WI38 (cell line): ENCODE measurements around the gene NF1.
"Not testable (repeated sequence)": the region's sequence is repeated elsewhere in the genome, so short reads cannot be mapped to it uniquely, and the experiment has no call there.

ENCODE experiments used
- H3K4me3 ChIP-seq: 2 replicates; pipeline ENCODE4 v1.5.1; 2011; ENCODE audit warnings: low read depth, mild to moderate bottlenecking, control low read depth, low read length
- TF ChIP-seq, protein P1 (sequence below): IDR thresholded peaks from 2 replicates; pipeline ENCODE4 v1.5.1; 2012; ENCODE audit warnings: low read depth, mild to moderate bottlenecking, control low read depth, low read length

NF1 gene

DNA sequence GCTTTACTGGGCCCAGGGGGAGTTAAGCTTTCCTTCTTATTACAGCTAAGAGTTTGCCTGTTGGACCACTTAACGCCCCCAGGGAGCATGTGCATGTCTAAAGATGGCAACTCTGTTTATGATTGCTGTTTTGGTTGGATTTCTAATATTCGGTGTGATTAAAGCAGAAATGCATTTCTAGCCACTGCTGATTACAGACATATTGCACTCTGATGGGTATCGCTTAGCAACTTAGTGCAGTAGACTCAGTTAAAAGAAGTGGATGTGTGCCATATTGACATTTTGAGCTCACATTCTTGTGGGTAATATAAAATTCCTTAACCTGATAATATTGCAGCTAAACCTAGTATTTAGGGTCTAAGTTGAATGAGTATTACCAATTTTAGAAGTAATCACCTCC, 4.2 kb downstream of the NF1 start:
- TF ChIP-seq, protein P1, sequence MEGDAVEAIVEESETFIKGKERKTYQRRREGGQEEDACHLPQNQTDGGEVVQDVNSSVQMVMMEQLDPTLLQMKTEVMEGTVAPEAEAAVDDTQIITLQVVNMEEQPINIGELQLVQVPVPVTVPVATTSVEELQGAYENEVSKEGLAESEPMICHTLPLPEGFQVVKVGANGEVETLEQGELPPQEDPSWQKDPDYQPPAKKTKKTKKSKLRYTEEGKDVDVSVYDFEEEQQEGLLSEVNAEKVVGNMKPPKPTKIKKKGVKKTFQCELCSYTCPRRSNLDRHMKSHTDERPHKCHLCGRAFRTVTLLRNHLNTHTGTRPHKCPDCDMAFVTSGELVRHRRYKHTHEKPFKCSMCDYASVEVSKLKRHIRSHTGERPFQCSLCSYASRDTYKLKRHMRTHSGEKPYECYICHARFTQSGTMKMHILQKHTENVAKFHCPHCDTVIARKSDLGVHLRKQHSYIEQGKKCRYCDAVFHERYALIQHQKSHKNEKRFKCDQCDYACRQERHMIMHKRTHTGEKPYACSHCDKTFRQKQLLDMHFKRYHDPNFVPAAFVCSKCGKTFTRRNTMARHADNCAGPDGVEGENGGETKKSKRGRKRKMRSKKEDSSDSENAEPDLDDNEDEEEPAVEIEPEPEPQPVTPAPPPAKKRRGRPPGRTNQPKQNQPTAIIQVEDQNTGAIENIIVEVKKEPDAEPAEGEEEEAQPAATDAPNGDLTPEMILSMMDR = no peak
- no peak overlapping the region for H3K4me3 ChIP-seq

DNA sequence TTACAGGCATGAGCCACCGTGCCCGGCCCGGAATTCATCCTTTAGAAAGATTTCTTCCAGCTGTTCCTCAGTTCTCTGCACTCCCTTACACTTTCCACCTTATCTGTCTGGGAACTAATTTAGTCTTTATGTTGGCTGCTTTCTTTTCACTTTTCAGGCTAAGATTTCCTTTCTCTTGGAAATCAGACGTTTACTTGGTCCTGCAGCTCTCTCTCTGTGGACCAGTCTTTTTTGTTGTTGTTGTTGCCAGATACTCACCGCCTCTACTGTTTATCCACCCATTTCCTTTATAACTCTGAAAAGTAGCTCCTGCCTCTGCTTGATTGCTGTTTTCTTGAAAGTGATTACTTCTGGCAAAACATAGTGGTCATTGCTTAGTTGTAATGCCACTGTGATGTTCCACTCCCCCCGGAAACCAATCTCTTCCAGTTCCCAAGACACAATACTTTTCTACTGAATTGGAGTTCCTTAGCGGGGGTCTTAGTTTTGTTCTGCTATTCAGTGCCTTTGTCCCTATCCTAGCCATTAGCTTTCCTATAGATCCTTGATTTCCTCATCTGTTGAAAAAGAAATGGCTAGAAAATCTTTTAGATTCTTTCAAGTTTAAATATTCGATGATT, 6.2 kb downstream of the NF1 start:
- TF ChIP-seq, protein P1 = no peak
- H3K4me3 ChIP-seq = no peak overlapping the region

DNA sequence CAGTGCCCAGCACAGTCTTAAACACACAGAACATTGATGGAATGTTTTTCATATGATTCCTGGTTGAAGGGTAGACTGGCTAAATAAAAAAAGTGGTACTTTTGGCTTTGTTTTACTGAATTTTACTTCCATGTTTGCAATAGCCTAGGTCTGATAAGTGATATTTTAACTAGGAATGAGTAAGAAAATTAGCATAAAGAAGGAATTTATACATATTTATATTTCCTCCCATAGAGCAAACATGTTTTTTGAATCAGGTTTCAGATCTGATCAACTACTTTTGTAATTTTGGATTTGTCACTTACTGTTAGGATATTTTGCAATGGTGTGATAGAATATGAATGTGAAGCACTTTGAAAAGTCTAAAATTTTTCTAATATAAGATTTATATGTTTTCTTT, 7.2 kb downstream of the NF1 start:
- no peak overlapping the region for H3K4me3 ChIP-seq
- TF ChIP-seq, protein P1 = no peak

DNA sequence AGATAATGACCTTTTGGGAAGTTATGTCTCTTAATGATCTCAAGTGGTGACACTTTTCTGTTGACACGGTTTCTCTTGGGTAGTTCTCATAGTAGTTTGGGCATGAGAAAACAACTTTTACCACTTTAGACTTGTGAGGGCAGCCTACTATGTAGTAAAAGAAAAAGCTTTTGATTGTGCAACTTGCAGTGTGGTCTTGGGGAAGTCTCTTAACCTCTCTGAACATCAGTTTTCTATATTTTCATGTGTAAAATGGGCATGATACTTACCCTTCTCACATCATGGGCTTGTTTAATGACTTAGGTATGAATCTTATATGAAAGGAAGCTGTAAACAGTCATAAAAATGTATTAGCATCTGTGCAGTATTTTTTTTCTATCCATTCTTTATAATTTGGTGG, 11.2 kb downstream of the NF1 start:
- TF ChIP-seq, protein P1 = no peak
- no peak overlapping the region for H3K4me3 ChIP-seq

DNA sequence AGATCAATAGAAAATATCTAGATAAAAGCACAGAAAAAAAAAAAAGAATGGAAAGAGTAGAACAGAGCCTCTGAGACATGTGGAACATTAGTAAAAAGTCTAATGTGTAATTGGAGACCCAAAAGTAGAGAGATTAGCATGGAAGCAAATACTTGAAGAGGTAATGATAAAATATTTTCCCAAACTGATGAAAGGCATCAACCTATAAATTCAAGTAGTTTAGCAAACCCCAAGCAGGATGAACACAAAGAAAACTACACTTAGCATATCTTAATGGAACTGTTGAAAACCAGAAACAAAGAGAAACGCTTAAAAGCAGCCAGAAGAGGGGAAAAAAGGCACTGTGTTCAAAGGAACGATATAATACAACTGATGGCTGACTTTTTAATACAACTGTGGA, 16.4 kb downstream of the NF1 start:
- TF ChIP-seq, protein P1 = no peak
- no peak overlapping the region for H3K4me3 ChIP-seq

DNA sequence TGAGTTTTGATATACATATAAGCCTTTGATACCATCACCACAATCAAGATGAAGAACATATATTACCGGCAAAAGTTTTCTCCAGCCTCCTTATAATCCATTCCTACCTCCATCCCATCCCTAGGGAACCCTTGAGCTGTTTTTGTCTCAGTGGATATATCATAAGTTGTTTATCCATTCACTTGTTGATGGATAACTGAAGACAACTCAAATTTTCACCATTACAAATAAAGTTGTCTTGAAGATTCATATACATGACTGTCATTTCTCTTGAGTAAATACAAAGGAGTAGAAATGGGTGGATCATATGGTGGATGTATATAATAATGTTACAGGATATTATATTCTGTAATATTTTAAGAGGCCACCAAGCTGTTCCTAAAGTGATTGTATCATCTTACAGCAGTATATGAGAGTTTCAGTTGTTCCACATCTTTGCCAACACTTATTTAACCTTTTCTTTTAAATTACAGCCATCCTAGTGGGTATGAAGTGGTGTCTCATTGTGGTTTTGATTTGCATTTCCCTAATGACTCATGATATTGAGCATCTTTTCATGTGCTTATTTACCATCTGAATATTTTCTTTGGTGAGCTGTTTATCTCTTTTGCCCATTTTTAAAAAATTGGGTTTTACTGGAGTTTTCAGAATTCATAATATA, 17.4 kb downstream of the NF1 start:
- H3K4me3 ChIP-seq = no peak overlapping the region
- TF ChIP-seq, protein P1 = no peak

DNA sequence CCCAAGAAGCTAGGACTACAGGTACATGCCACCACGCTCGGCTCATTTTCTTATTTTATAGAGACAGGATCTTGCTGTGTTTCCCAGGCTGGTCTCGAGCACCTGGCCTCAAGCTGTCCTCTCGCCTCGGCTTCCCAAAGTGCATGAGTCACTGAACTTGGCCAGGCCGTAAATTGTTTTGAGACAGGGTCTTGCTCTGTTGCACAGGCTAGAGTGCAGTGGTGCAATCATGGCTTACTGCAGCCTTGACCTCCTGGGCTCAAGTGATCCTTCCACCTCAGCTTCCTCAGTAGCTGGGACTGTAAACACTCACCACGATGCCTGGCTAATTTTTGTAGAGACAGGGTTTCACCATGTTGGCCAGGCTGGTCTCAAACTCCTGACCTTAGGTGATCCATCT, 18.6 kb downstream of the NF1 start:
- not testable (repeated sequence) for H3K4me3 ChIP-seq

DNA sequence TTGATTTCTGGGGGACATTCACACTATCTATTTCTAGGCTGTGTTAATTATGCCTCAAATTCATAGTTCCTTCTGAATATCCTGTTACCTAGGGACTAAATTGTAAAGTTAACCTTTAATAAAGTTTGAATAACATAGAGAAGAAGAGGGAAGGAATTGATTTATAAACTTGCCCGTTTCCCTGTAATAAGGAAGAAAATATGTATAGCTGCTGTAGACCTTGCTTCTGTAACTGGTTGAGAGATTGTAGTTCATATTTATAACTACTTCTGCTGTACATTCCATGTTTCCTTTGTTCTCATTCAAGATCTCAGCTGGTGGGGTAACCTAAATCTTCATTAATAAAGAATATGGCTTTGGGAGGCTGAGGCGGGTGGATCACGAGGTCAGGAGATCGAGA, 19.2 kb downstream of the NF1 start:
- no peak overlapping the region for H3K4me3 ChIP-seq
- TF ChIP-seq, protein P1 = no peak
